GM18858 (cell line): ENCODE results near the gene ZNF747.

Experiments
- ATAC-seq: cut with Tn5 transposase; IDR thresholded peaks from one replicate; pipeline ENCODE4 v1.9.1; 2021; ENCODE audit not compliant: unreplicated experiment

The ZNF747 gene

DNA sequence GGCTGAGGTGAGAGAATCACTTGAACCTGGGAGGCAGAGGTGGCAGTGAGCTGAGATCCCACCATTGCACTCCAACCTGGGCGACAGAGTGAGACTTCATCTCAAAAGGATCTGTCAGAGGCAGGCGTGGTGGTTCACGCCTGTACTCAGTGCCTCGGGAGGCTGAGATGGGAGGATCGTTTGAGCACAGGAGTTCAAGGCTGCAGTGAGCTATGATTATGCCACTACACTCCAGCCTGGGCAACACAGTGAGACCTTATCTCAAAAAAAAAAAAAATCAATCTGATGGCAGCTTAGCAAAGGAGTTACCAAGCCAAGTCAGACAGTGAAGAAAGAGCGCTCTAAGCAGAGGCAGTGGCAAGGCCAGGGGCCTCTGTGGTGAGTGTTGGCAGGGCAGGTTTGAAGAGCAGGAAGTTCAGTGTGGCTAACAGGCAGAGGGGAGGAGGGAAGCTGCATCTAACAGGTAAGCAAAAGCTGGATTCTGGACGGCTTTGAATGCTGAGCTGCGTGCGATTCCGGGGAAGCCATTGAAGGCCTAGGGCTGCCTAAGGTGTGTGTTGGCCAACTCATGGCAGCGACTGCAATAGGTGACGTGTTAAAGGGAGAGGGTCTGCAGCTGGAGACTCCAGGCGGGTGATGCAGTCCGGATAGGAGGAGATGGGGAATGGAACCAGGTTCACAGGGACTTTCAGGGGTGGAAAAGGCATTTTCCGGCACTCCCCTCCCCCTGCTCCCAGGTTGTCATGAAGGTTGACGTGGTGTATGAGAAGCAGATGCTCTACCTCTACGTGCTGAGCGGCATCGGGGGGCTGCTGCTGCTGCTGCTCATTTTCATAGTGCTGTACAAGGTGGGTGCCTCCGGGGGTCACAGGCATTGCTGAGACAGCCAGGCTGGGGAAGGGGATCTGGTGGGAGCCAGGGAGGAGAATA lies 15.3 kb downstream of the ZNF747 start:
- no peak for ATAC-seq

DNA sequence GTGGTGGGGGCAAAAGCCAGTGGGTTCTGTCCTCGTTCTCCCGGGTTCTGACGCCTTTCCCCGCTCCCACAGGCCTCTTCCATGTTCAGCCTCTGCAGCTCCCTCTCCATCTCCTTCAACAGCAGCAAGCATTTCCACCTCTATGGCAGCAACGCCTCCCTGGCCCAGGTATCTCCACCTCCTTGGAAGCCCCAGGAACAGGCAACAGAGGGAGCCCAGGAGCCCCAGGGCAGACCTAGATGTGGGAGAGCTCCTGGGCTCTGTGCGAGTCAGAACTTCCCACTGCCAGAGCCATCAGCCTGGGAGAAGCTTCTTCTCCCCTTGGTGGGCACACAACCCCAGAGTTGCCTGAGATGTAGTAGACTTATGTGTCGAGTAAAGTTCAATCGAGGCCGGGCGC lies 16.1 kb downstream of the ZNF747 start:
- ATAC-seq: no peak

DNA sequence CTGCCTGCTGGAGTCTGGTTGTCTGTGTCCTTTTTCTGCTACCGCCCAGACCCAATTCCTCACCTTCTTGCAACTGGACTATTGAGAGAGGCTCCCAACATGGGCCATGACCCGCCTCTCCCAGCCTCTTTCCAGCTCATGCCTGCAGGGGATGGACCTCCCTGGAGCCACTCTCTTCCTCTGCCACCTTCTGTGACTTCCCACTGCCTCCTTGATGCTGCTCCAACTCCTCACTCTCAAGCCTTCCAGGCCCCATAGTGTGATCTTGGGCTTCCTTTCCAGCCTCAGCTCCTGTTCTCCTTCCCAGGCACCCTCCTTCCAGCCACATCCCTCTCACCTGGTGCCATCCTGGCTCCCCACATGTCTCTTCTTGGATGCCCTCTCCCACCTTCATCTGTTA lies 19.4 kb downstream of the ZNF747 start:
- ATAC-seq: no peak

DNA sequence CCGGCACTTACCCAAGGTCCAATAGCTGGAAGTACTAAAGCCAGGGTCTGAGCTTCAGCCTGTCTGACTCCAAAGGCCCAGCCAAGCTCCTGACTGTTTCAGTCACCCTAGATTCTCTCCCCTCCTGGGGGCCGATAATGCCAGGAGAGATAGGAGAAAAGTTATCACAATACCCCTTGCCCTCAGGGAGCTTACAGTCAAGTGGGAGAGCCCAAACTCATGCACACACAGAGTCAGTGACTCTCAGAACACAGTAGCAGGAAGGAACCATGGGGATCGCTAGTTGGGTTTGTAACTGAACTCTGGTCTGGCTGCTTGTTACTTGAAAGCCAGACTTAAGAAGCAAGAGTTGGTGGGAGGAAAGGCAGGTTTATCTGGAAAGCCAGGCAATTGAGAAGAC lies 23.1 kb downstream of the ZNF747 start:
- no peak for ATAC-seq

DNA sequence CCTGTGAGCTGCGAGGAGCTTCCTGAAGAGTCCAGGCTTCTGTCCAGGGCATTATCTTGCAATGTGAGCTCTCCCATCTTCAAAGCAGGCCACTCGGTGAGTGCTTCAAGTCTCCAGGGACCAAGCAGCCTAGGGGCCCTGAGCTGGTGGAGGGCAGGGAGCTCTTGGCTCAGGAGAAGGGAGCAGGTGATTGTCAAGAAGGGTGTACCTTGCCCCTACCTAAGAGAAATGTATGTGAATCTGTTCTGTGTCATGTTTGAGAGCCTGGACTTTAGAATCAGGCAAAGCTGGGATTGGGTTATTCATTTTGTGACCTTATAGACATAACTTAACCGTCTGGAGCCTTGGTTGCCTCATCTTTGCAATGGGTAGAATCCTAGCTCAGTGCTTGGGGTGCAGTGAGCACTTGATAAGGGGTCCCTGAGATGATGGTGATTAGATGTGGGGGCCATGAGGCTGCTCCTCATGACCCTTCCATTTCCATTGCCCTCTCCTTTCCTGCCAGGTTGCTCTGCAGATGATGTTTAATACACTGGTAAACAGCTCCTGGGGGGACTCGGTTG lies 24.2 kb downstream of the ZNF747 start:
- ATAC-seq: no peak

DNA sequence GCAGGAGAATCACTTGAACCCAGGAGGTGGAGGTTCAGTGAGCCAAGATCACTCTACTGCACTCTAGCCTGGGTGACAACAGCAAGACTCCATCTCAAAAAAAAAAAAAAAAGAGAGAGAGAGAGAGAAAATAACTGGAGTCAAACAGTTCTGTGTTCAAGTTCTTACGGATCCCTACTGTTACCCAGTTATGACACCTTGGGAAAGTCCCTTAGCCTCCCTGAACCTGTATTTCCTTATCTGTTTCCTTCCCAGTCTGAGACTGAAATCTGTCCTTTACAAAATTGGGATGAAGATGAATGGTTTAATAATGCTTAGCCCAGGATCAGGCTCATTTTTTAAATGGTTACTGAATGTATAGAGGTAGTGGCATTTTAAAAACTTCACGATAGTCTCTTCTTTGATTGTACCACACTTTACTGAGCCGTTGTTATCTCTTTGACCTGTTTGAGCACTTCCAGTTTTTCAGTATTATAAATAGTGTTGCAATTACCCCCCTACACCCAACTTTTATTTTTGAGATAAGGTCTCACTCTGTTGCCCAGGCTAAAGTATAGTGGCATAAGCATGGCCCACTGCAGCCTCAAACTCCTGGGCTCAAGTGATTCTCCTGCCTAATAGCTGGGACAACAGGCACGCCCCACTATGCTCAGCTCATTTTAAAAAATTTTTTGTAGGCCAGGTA lies 25.4 kb downstream of the ZNF747 start:
- no peak for ATAC-seq

DNA sequence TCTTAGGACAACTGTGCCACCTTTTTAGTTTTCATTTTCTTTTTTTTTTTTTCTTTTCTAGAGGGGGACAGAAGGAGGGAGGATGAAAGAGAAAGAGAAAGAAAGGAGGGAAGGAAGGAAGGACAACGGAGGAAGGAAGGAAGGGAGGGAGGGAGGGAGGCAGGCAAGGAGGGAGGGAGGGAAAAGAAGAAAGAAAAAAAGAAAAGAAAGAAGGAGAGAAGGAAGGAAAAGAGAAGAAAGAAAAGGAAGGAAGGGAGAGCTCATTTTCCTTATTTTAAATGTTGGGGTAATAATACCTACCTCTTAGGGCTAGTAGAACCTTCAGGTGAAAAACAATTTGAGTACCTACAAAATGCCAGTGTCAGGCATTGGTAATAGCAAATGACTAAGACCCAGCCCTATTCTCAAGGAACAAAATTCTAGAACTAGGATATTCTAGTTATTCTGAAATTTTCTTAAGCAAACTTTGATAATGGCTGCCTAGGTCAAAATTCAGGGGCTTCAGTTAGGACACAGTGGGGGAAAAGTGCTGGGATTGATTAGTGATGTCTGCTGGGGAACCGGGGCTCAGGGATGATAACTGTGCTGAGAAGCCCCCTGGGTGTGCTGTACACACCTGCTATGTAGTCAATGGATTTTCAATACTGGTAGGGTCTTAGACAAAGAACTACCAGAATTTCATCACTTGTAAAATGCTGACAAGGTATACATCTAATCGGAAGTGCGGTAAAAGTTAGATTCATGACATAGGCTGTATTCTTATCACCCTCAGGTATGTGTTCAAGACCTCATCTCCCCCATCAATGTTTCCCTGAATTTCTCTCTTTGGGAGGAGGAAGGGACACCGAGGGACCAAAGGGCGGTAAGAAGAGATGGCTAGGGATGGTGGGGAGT lies 31.0 kb downstream of the ZNF747 start:
- ATAC-seq: no peak

DNA sequence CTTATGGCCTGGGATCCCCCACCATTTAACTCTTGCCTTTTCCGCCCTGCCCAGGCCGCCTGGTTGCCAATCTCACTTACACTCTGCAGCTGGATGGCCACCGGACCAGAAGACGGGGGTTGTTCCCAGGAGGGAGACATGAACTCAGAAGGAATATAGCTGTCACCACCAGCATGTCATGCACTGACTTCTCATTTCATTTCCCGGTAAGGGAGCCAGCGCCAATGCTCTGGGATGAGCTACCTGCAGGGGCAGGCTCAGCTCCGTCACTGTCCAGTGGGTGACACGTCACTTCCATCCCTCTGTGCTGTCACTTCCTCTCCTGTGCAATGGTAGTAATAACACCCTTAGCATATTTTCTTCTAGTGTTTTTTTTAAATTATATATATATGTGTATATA lies 35.4 kb downstream of the ZNF747 start:
- ATAC-seq: no peak

DNA sequence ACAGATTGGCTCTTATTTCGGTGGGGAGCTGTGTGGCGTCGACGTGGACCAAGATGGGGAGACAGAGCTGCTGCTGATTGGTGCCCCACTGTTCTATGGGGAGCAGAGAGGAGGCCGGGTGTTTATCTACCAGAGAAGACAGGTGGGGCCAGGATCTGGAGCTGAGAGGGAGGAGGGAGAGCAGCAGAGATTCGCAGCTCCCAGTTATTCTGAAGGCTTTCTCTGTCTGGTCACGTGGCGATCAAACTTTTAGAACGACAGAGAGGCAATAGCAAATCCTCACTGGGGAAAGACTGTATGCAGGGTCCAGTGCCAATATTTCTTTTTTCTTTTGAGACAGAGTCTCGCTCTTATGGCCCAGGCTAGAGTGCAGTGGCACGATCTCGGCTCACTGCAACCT lies 39.9 kb downstream of the ZNF747 start:
- no peak for ATAC-seq

DNA sequence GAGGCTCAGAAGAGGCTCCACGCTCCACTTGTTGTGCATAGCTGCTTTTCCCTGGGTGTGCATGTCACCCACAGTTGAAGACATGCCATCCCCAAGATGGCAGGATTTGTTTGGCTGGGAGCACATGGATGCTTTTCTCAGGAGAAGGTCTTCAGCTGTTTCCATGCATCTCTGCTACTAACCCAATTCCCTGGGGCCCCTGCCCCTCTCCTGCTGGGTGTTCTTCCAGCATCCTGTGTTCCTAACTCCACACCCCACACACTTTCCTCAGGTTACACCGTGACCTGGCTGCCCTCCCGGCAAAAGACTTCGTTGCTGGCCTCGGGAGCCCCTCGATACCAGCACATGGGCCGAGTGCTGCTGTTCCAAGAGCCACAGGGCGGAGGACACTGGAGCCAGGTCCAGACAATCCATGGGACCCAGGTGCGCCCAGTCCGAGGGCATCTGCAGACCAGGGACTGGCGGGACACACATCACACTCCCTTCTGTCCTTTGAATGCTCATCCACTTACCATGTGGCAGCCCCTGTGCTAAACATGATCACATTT lies 40.6 kb downstream of the ZNF747 start:
- no peak for ATAC-seq

DNA sequence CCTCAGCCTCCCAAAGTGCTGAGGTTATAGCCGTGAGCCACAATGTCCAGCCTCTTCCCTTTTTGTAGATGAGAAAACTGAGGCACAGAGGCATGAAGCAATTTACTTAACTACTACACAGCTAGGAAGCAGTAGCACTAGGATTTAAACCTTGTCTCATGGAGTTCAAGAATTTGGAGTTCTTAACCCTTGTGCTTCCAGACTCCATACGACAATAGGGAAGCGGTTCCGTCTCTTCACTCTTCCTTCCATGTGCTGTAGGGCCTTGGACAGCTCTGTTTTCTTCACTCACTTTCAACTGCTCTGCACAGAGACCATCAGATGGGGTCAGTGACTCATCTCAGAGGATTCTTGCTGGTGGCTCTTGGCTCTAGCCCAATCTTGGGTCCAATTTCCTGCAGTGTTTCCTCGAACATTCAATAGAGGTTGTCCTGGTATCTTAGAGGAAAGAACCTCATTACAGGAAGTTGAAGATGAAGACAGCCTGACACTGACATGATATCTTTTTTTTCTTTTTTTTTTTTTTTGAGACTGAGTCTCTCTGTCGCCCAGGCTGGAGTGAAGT lies 42.8 kb downstream of the ZNF747 start:
- ATAC-seq: no peak

DNA sequence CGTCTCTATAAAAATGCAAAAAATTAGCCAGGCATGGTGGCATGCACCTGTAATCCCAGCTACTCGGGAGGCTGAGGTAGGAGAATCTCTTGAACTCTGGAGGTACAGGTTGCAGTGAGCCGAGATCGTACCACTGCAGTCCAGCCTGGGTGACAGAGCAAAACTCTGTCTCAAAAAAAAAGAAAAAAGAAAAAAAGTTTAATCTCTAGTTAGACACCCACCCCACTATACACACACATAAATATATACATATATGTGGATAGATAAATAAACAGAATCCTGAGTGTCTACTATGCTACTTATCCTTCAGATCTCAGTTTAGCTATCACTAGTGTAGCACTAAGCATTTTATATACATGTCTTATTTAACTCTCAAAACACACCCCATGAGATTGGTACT lies 43.4 kb downstream of the ZNF747 start:
- no peak for ATAC-seq

DNA sequence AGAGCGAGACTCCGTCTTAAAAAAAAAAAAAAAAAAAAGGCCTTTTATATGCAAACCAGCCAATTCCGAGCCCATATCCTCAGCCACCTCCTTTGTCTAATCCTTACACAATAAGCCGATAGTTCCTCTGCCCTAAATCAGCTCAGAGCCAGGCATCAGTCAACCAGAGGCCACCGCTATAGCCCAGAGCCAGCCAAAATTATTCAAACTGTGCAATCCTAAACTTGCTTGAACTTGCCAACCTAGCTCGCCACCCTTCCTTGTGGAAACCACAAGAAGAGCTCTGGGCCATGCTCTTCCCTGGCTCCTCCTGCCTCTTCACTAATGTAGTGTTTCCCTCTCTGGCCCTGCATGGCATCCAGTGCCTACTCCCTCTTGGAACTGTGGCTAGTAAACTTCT lies 44.4 kb downstream of the ZNF747 start:
- no peak for ATAC-seq

DNA sequence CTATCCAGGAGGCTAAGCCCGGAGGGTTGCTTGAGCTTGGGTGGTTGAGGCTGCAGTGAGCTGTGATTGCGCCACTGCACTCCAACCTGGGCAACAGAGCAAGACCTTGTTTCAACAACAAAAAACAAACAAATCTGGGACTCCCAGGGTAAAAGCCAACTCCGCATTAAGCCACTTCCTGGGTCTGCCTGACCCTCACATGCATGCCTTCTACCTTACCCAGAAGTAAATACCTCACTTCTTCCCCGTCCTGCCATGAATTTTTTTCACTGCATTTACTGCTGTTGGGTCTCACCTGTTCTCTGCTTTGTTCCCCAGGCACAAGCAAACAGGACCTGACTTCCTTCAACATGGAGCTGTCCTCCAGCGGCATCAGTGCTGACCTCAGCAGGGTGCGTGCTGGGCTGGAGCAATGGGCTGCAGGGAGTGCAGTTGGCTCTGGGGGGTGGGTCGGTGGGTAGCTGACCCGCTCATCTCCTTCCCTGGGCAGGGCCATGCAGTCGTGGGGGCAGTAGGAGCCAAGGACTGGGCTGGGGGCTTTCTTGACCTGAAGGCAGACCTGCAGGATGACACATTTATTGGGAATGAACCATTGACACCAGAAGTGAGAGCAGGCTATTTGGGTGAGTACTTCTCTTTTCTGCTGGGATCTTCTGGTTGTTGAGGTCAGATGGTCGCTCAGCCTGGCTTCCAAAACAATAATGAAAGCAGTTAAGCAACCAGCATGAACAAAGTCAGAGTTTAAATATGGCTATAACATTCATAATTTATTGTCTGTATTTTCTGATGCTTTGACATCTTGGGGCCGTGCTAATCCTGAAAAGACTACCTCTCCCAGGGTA lies 45.7 kb downstream of the ZNF747 start:
- no peak for ATAC-seq

DNA sequence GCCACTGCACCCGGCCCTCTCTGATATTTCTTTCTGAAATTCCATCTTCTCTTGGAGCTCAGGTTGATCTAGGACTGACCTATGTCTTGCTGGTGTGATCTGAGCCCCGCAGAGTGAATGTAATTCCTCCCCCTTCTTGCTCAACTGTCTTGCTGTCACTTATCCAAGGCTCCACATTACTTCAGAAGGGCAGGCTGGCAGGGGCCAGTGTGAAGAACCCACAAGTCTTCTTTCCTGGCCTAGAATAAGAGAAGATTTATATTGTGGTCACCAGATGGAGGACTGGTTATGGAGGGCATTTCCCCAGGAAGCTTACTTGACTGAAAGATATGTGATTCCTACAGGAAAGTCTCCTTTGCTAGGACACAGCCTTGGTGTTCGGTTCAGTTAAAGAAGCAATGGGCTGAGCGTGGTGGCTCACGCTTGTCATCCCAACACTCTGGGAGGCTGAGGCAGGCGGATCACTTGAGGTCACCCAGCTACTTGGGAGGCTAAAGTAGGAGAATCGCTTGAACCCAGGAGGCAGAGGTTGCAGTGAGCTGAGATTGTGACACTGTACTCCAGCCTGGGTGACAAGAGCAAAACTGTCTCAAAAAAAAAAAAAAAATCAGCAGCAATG lies 48.7 kb downstream of the ZNF747 start:
- no peak for ATAC-seq

DNA sequence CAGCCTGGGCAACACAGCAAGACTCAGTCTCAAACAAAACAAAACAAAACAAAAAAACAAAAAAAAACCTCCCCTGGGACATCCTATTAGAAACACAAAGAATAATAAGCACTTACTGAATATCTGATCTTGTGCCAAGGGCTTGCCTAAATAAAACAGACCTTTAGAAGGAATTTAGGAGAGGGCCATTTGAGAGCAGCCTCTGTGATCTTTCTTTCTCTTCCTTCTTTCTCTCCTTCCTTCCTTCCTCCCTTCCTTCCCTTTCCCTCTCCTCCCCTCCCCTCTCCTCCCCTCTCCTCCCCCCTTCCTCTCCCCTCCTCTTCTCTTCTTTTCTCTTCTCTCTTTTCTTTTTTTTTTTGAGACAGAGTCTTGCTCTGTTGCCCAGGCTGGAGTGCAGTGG lies 49.8 kb downstream of the ZNF747 start:
- no peak for ATAC-seq

DNA sequence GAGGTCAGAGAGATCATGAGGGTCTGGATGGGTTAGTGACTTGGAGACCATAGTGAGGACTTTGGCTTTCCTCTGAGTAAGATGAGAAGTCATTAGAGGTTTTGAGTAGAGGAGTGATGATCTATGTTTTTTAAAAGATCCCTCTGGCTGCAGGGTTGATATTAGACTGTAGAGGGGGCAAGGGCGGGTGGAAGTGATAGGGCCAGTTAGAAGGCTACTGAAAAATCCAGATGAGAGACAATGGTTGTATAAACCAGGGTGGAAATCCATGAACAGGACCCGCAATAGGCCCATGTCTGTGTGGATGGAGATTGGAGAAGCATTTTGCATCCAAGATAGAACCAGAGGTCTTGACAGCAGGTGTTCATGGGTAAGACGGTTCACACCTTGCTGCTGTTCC lies 52.3 kb downstream of the ZNF747 start:
- no peak for ATAC-seq

DNA sequence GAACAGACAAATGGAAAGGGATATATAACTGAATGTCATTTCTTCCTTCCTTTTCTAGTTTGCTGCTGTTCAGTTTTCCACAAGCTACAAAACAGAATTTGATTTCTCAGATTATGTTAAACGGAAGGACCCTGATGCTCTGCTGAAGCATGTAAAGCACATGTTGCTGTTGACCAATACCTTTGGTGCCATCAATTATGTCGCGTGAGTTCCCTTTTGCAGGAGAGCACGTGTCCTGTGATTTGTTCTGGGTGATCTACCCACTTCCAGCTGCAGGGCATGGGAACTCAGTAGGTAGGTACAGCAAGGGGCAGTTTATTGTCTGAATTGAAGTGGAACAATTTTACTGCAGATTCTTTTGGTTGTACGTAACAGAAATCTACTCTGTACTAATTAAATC lies 53.3 kb downstream of the ZNF747 start:
- ATAC-seq: no peak
